ENCODE results near the gene POLA1.

GRCh38 chrX:24993879-24994278 is 300.2 kb downstream of the POLA1 start:
- no peak for TF ChIP-seq ZNF565 (CRISPR knock-in tag; conservative IDR thresholded peaks at IDR 0.05; ENCODE audit: low read depth)
- TF ChIP-seq PATZ1 (CRISPR knock-in tag; IDR thresholded peaks at IDR 0.05; ENCODE audit: borderline replicate concordance), result no peak
- TF ChIP-seq ZFP3 (CRISPR knock-in tag; IDR thresholded peaks at IDR 0.05), result no peak
- no peak for TF ChIP-seq RARB (CRISPR knock-in tag; IDR thresholded peaks at IDR 0.05)
- no peak for TF ChIP-seq POU6F1 (CRISPR knock-in tag; IDR thresholded peaks at IDR 0.05; ENCODE audit: borderline replicate concordance, low read depth)
- no peak for TF ChIP-seq ZC3H10 (CRISPR knock-in tag; IDR thresholded peaks at IDR 0.05)
